Measurements from ENCODE around the gene MREG. TPM values are rescaled to one million over a fixed set of nuclear protein-coding genes. Genes with fewer than 3 reads are reported as not detected.

Gene MREG
- total and polyA plus RNA-seq, 2 experiments from 2014 or later = 19.4 to 25.3 TPM

GRCh38 chr2:216008387-216008786 lies 5.0 kb downstream of the MREG start:
- no peak overlapping the region for H3K4me3 ChIP-seq
- H3K4me1 ChIP-seq (ENCODE audit: insufficient read depth) = peaks cover 47% of the 10 kb centered on the region
- no peak overlapping the region; the same call in 1 of the 2 replicates for H3K27ac ChIP-seq (ENCODE audit: low read depth)
- H3F3A ChIP-seq (replicated peaks; ENCODE audit: low read depth) = no peaks in the 10 kb centered on the region
- ATAC-seq (no peak), DNase-seq (ENCODE audit: low spot score) (no peak)
- H3K4me1 Mint-ChIP-seq = peaks cover 48% of the 10 kb centered on the region
- peaks cover 84% of the 10 kb centered on the region for H3K79me2 ChIP-seq (replicated peaks; ENCODE audit: insufficient read depth)
- no peak overlapping the region for H2AFZ ChIP-seq
- peaks cover 5% of the 10 kb centered on the region for H3K27me3 Mint-ChIP-seq (ENCODE audit: insufficient read depth, low read depth, poor library complexity)
- no peak overlapping the region for H3K27ac Mint-ChIP-seq
- no peaks in the 10 kb centered on the region for H3K27me3 ChIP-seq (ENCODE audit: insufficient read depth)
- no peaks in the 10 kb centered on the region for H3K9me3 Mint-ChIP-seq
- no peaks in the 10 kb centered on the region for H3K36me3 ChIP-seq (ENCODE audit: insufficient read depth)
- peaks cover 7% of the 10 kb centered on the region; the same call in 1 of the 2 replicates for H4K20me1 ChIP-seq (replicated peaks; ENCODE audit: insufficient read depth)
- H3K9me2 ChIP-seq (ENCODE audit: insufficient read depth) = no peaks in the 10 kb centered on the region
- no peak overlapping the region for H3K4me2 ChIP-seq
- no peak overlapping the region; the same call in 2 of the 3 replicates for H3K4me3 Mint-ChIP-seq
- TF ChIP-seq CTCF (conservative IDR thresholded peaks at IDR 0.05; ENCODE audit: low read depth in 2 of 2) (peak; percentile 31 to 32), POLR2AphosphoS5 (IDR thresholded peaks at IDR 0.05; ENCODE audit: low read depth) (no peak)
- H3K36me3 Mint-ChIP-seq (ENCODE audit: low read depth) = peaks cover 8% of the 10 kb centered on the region; the same call in 1 of the 3 replicates

GRCh38 chr2:216006164-216006663 lies 7.1 kb downstream of the MREG start:
- Histone ChIP-seq H3K9me2 (ENCODE audit: insufficient read depth) (no peaks in the 10 kb centered on the region), H3K4me3 (no peak overlapping the region), H3K36me3 (ENCODE audit: insufficient read depth) (no peaks in the 10 kb centered on the region), H3K79me2 (replicated peaks; ENCODE audit: insufficient read depth) (peaks cover 87% of the 10 kb centered on the region), H4K20me1 (replicated peaks; ENCODE audit: insufficient read depth) (peaks cover 14% of the 10 kb centered on the region; the same call in 1 of the 2 replicates), H3K27me3 (ENCODE audit: insufficient read depth) (no peaks in the 10 kb centered on the region), H3K4me1 (ENCODE audit: insufficient read depth) (peaks cover 59% of the 10 kb centered on the region), H3K27ac (ENCODE audit: low read depth) (peak overlapping the region; percentile 78), H3F3A (replicated peaks; ENCODE audit: low read depth) (no peaks in the 10 kb centered on the region), H2AFZ (no peak overlapping the region), H3K4me2 (peak overlapping the region; percentile 3; the same call in 1 of the 2 replicates)
- H3K36me3 Mint-ChIP-seq (ENCODE audit: low read depth) = peaks cover 5% of the 10 kb centered on the region; the same call in 1 of the 3 replicates
- H3K4me1 Mint-ChIP-seq = peaks cover 57% of the 10 kb centered on the region
- ATAC-seq = peak; percentile 65
- peaks cover 11% of the 10 kb centered on the region for H3K27me3 Mint-ChIP-seq (ENCODE audit: insufficient read depth, low read depth, poor library complexity)
- peak overlapping the region; percentile 38 for H3K4me3 Mint-ChIP-seq
- DNase-seq (ENCODE audit: low spot score) = peak; percentile 76
- peak overlapping the region; percentile 89 for H3K27ac Mint-ChIP-seq
- H3K9me3 Mint-ChIP-seq = no peaks in the 10 kb centered on the region
- TF ChIP-seq EZH2phosphoT487 (IDR thresholded peaks at IDR 0.05; ENCODE audit: unreplicated experiment) (no peak), ZNF331 (CRISPR knock-in tag; IDR thresholded peaks at IDR 0.05; ENCODE audit: low read depth) (no peak), REST (IDR thresholded peaks at IDR 0.05; ENCODE audit: unreplicated experiment) (no peak), POLR2AphosphoS5 (IDR thresholded peaks at IDR 0.05; ENCODE audit: low read depth) (no peak), ZNF114 (CRISPR knock-in tag; IDR thresholded peaks at IDR 0.05) (no peak), STAT1 (IDR thresholded peaks at IDR 0.05; ENCODE audit: unreplicated experiment) (no peak), ZNF462 (CRISPR knock-in tag; IDR thresholded peaks at IDR 0.05) (no peak), EZH2 (IDR thresholded peaks at IDR 0.05; ENCODE audit: low read depth, unreplicated experiment) (no peak)

All from GM23338 (cell line).